Gastrocnemius medialis (tissue), 4 donors: ENCODE results near the gene PVR. TPM values are rescaled to one million over a fixed set of nuclear protein-coding genes. Genes with fewer than 3 reads are reported as not detected.
"Not testable (repeated sequence)": the region's sequence is repeated elsewhere in the genome, so short reads cannot be mapped to it uniquely, and the experiment has no call there.

ENCODE experiments used
- ATAC-seq, 2 donors: fragments of 150-250 bp; one replicate each; pipeline ENCODE4 v1.9.1; 2016
- DNase-seq, 2 donors: peaks; one replicate each; pipeline ENCODE4 v3.0.0-alpha.2; 2019
- H3K27ac ChIP-seq, 4 donors: fragments of 200-600 bp; sonication (generic); 1 replicate in 1 of 4; 2 replicates in 3 of 4; pipeline ENCODE4 v1.5.1; 2016 to 2018; ENCODE audit warnings: mild to moderate bottlenecking in 2 of 4, moderate library complexity in 1 of 4
- H3K27me3 ChIP-seq, 3 donors: fragments of 200-600 bp; sonication (generic) in 2 of 3; 1 replicate in 1 of 3; 2 replicates in 2 of 3; pipeline versions ENCODE4 v1.5.1 to v1.6.0; 2016 to 2019; ENCODE audit warnings: mild to moderate bottlenecking in 1 of 3, moderate library complexity in 1 of 3
- H3K36me3 ChIP-seq, 2 donors: fragments of 200-600 bp; sonication (generic) in 1 of 2; one replicate each; pipeline ENCODE4 v1.5.1; 2017 to 2018
- H3K4me1 ChIP-seq, 2 donors: fragments of 200-600 bp; sonication (generic) in 1 of 2; one replicate each; pipeline ENCODE4 v1.5.1; 2016 to 2017; ENCODE audit warnings: mild to moderate bottlenecking in 2 of 2
- H3K4me3 ChIP-seq, 4 donors: fragments of 200-600 bp; sonication (generic) in 3 of 4; 1 replicate in 1 of 4; 2 replicates in 3 of 4; pipeline ENCODE4 v1.5.1; 2016 to 2019; ENCODE audit warnings: mild to moderate bottlenecking in 2 of 4
- H3K9me3 ChIP-seq, 3 donors: fragments of 200-600 bp; sonication (generic) in 2 of 3; 1 replicate in 1 of 3; 2 replicates in 2 of 3; pipeline ENCODE4 v1.5.1; 2016 to 2019
- POLR2A ChIP-seq, 2 donors: fragments of 450-650 bp; IDR thresholded peaks; one replicate each; pipeline ENCODE4 v1.6.1; 2017; ENCODE audit warnings: antibody characterized with exemption in 2 of 2, mild to moderate bottlenecking in 2 of 2, moderate library complexity in 2 of 2
- in situ Hi-C, 4 donors: fragments of 200-750 bp; cut with MboI; loops; one replicate each; pipeline versions ENCODE4 v1.15.0 to v1.8.0; 2017; ENCODE audit warnings: low sequenced_read_pairs in 4 of 4
- intact Hi-C: fragments of 100-400 bp; cut with DNase I; formaldehyde crosslinking; loops from one replicate; pipeline ENCODE4 v1.15.1; 2023; ENCODE audit warnings: low total_unique reads
- total RNA-seq, 4 donors: library from RNA; depleted of rRNA; stranded (reverse); fragments of >200 nt; gene quantifications; one replicate each; pipeline versions ENCODE4 v1.1.0 to v1.2.3, GENCODE V29; 2016
- TF ChIP-seq, protein P1 (sequence below), 5 experiments: fragments of 450-650 bp in 3 of 5; fragments of 200-600 bp in 2 of 5; sonication (generic) in 2 of 5; IDR thresholded peaks in 4 of 5; conservative IDR thresholded peaks in 1 of 5; 1 replicate in 4 of 5; 2 replicates in 1 of 5; pipeline ENCODE4 v1.5.1; 2016 to 2019; ENCODE audit warnings: antibody characterized with exemption in 5 of 5, mild to moderate bottlenecking in 3 of 5, moderate library complexity in 3 of 5

Gene PVR
- total RNA-seq, 4 donors from 2014 or later, result 27.3 to 60.2 (median 33.9) TPM

- Histone ChIP-seq H3K9me3 (no peaks in the 10 kb centered on the region), H3K4me1 (peaks cover 0 to 9% of the 10 kb centered on the region in 2 donors), H3K4me3 (no peak overlapping the region), H3K36me3 (no peaks in the 10 kb centered on the region), H3K27ac (no peak overlapping the region), H3K27me3 (no peaks in the 10 kb centered on the region)
- DNase-seq (no peak), ATAC-seq (no peak)
- intact Hi-C loops (no loop called here), in situ Hi-C loops (no loop called here)
- TF ChIP-seq, protein P1, sequence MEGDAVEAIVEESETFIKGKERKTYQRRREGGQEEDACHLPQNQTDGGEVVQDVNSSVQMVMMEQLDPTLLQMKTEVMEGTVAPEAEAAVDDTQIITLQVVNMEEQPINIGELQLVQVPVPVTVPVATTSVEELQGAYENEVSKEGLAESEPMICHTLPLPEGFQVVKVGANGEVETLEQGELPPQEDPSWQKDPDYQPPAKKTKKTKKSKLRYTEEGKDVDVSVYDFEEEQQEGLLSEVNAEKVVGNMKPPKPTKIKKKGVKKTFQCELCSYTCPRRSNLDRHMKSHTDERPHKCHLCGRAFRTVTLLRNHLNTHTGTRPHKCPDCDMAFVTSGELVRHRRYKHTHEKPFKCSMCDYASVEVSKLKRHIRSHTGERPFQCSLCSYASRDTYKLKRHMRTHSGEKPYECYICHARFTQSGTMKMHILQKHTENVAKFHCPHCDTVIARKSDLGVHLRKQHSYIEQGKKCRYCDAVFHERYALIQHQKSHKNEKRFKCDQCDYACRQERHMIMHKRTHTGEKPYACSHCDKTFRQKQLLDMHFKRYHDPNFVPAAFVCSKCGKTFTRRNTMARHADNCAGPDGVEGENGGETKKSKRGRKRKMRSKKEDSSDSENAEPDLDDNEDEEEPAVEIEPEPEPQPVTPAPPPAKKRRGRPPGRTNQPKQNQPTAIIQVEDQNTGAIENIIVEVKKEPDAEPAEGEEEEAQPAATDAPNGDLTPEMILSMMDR (IDR thresholded peaks at IDR 0.05 in 4 of 5, conservative IDR thresholded peaks at IDR 0.05 in 1 of 5), result no peak
- no peak for TF ChIP-seq POLR2A (IDR thresholded peaks at IDR 0.05)
These were observed 38.2 kb upstream of the PVR start for GRCh38 chr19:44605547-44605946.

GRCh38 chr19:44607049-44607448, 36.7 kb upstream of the PVR start:
- no peak for TF ChIP-seq POLR2A (IDR thresholded peaks at IDR 0.05)
- TF ChIP-seq, protein P1 (IDR thresholded peaks at IDR 0.05 in 4 of 5, conservative IDR thresholded peaks at IDR 0.05 in 1 of 5), result no peak
- no peaks in the 10 kb centered on the region for H3K27me3 ChIP-seq
- peak; percentile 66 to 69 for ATAC-seq
- no peaks in the 10 kb centered on the region for H3K9me3 ChIP-seq
- peak overlapping the region in 3 of 4 donors; percentile 4 to 52 (median 47) for H3K27ac ChIP-seq
- intact Hi-C loops, result no loop called here
- no peak overlapping the region for H3K4me3 ChIP-seq
- in situ Hi-C loops, result no loop called here
- DNase-seq, result no peak
- H3K36me3 ChIP-seq, result no peaks in the 10 kb centered on the region
- peaks cover 0 to 9% of the 10 kb centered on the region in 2 donors for H3K4me1 ChIP-seq

GRCh38 chr19:44607917-44608316, 35.8 kb upstream of the PVR start:
- Histone ChIP-seq H3K9me3 (no peaks in the 10 kb centered on the region), H3K27me3 (no peaks in the 10 kb centered on the region), H3K27ac (peak overlapping the region in 3 of 4 donors; percentile 4 to 44 (median 20)), H3K36me3 (no peaks in the 10 kb centered on the region), H3K4me3 (no peak overlapping the region), H3K4me1 (peaks cover 0 to 9% of the 10 kb centered on the region in 2 donors)
- in situ Hi-C loops, result no loop called here
- TF ChIP-seq, protein P1 (IDR thresholded peaks at IDR 0.05 in 4 of 5, conservative IDR thresholded peaks at IDR 0.05 in 1 of 5), result no peak
- TF ChIP-seq POLR2A (IDR thresholded peaks at IDR 0.05), result no peak
- ATAC-seq, result no peak
- no peak for DNase-seq
- intact Hi-C loops, result no loop called here

GRCh38 chr19:44608391-44608821, 35.3 kb upstream of the PVR start:
- no peak overlapping the region for H3K27ac ChIP-seq
- no peak for ATAC-seq
- no peaks in the 10 kb centered on the region for H3K27me3 ChIP-seq
- no peak for DNase-seq
- no peaks in the 10 kb centered on the region for H3K36me3 ChIP-seq
- TF ChIP-seq, protein P1 (IDR thresholded peaks at IDR 0.05 in 4 of 5, conservative IDR thresholded peaks at IDR 0.05 in 1 of 5), result no peak
- no peak for TF ChIP-seq POLR2A (IDR thresholded peaks at IDR 0.05)
- H3K4me1 ChIP-seq, result peaks cover 0 to 9% of the 10 kb centered on the region in 2 donors
- intact Hi-C loops (no loop called here), in situ Hi-C loops (no loop called here)
- H3K4me3 ChIP-seq, result no peak overlapping the region
- no peaks in the 10 kb centered on the region for H3K9me3 ChIP-seq

- intact Hi-C loops (no loop called here), in situ Hi-C loops (no loop called here)
- DNase-seq (no peak), ATAC-seq (no peak)
- Histone ChIP-seq H3K4me1 (peaks cover 0 to 9% of the 10 kb centered on the region in 2 donors), H3K27ac (no peak overlapping the region), H3K36me3 (no peaks in the 10 kb centered on the region), H3K27me3 (no peaks in the 10 kb centered on the region), H3K4me3 (no peak overlapping the region), H3K9me3 (no peaks in the 10 kb centered on the region)
- TF ChIP-seq, protein P1 (IDR thresholded peaks at IDR 0.05 in 4 of 5, conservative IDR thresholded peaks at IDR 0.05 in 1 of 5), result no peak
- TF ChIP-seq POLR2A (IDR thresholded peaks at IDR 0.05), result no peak
These were observed 34.5 kb upstream of the PVR start for GRCh38 chr19:44609219-44609618.

DNA sequence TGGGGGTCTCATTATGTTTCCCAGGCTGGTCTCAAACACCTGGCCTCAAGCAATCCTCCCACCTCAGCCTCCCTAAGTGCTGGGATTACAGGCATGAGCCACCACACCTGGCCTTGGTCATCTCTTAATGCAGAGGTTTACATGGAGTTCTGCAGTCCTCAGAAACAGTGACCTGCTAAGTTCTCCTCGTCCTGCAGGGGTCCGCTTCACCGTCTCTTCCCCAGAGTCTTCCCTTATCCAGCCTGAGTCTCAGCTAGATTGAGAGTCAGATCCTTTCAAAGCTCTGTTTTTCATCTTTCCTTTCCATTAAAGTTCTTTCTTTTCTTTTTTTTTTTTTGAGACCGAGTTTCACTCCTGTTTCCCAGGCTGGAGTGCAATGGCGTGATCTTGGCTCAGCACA, 33.2 kb upstream of the PVR start:
- H3K9me3 ChIP-seq, H3K36me3 ChIP-seq, H3K4me3 ChIP-seq, H3K27ac ChIP-seq, H3K4me1 ChIP-seq, ATAC-seq, H3K27me3 ChIP-seq, in situ Hi-C loops, DNase-seq, intact Hi-C loops: not testable (repeated sequence)
